GM19452 (cell line): ENCODE results near the gene KCNJ12.
"Not testable (repeated sequence)": the region's sequence is repeated elsewhere in the genome, so short reads cannot be mapped to it uniquely, and the experiment has no call there.

ENCODE experiments used
- ATAC-seq: cut with Tn5 transposase; IDR thresholded peaks from one replicate; pipeline ENCODE4 v1.9.1; 2021; ENCODE audit not compliant: unreplicated experiment

KCNJ12 gene

GRCh38 chr17:21382560-21383495, 6.7 kb downstream of the KCNJ12 start:
- no peak for ATAC-seq

- no peak for ATAC-seq
These were observed 9.2 kb downstream of the KCNJ12 start for GRCh38 chr17:21385281-21385845.

GRCh38 chr17:21387616-21388015, 11.5 kb downstream of the KCNJ12 start:
- ATAC-seq, result no peak

GRCh38 chr17:21388066-21388465, 11.9 kb downstream of the KCNJ12 start:
- ATAC-seq, result no peak

- no peak for ATAC-seq
These were observed 12.8 kb downstream of the KCNJ12 start for GRCh38 chr17:21388944-21389343.

GRCh38 chr17:21389394-21389793, 13.2 kb downstream of the KCNJ12 start:
- ATAC-seq, result no peak

- ATAC-seq, result no peak
These were observed 14.1 kb downstream of the KCNJ12 start for GRCh38 chr17:21390294-21390693.

GRCh38 chr17:21392266-21392665, 16.1 kb downstream of the KCNJ12 start:
- ATAC-seq, result no peak

- no peak for ATAC-seq
These were observed 18.1 kb downstream of the KCNJ12 start for GRCh38 chr17:21394265-21394664.

- ATAC-seq, result no peak
These were observed 19.6 kb downstream of the KCNJ12 start for GRCh38 chr17:21395764-21396163.

GRCh38 chr17:21396237-21396636, 20.1 kb downstream of the KCNJ12 start:
- ATAC-seq, result no peak

GRCh38 chr17:21397341-21398190, 21.4 kb downstream of the KCNJ12 start:
- ATAC-seq, result no peak

- ATAC-seq, result no peak
These were observed 23.5 kb downstream of the KCNJ12 start for GRCh38 chr17:21399474-21400186.

- not testable (repeated sequence) for ATAC-seq
These were observed 24.0 kb downstream of the KCNJ12 start for GRCh38 chr17:21400187-21400569.

GRCh38 chr17:21400816-21401593, 24.8 kb downstream of the KCNJ12 start:
- ATAC-seq, result no peak

- not testable (repeated sequence) for ATAC-seq
These were observed 26.0 kb downstream of the KCNJ12 start for GRCh38 chr17:21402166-21402571.

- ATAC-seq, result not testable (repeated sequence)
These were observed 26.8 kb downstream of the KCNJ12 start for GRCh38 chr17:21402926-21403325.

- not testable (repeated sequence) for ATAC-seq
These were observed 27.9 kb downstream of the KCNJ12 start for GRCh38 chr17:21404106-21404505.

GRCh38 chr17:21404539-21404938, 28.4 kb downstream of the KCNJ12 start:
- ATAC-seq, result not testable (repeated sequence)
